ENCODE results near the gene ADAM12.

- TF ChIP-seq, protein P1, sequence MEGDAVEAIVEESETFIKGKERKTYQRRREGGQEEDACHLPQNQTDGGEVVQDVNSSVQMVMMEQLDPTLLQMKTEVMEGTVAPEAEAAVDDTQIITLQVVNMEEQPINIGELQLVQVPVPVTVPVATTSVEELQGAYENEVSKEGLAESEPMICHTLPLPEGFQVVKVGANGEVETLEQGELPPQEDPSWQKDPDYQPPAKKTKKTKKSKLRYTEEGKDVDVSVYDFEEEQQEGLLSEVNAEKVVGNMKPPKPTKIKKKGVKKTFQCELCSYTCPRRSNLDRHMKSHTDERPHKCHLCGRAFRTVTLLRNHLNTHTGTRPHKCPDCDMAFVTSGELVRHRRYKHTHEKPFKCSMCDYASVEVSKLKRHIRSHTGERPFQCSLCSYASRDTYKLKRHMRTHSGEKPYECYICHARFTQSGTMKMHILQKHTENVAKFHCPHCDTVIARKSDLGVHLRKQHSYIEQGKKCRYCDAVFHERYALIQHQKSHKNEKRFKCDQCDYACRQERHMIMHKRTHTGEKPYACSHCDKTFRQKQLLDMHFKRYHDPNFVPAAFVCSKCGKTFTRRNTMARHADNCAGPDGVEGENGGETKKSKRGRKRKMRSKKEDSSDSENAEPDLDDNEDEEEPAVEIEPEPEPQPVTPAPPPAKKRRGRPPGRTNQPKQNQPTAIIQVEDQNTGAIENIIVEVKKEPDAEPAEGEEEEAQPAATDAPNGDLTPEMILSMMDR (IDR thresholded peaks at IDR 0.05) = no peak
- TF ChIP-seq POLR2A (IDR thresholded peaks at IDR 0.05) = no peak
These were observed 46.8 kb downstream of the ADAM12 start for GRCh38 chr10:126341491-126341890.
